BE2C (cell line): Measurements from ENCODE around the gene PRSS21.

Experiments
- DNase-seq: peaks from one replicate; pipeline ENCODE4 v3.0.0-alpha.2; 2020
- H3K27me3 ChIP-seq: fragments of 250-450 bp; sonication (Bioruptor Pico); 2 replicates; pipeline ENCODE4 v1.5.1; 2020; ENCODE audit warnings: mild to moderate bottlenecking
- H3K36me3 ChIP-seq: fragments of 250-450 bp; sonication (Bioruptor Pico); 2 replicates; pipeline ENCODE4 v1.5.1; 2020; ENCODE audit warnings: mild to moderate bottlenecking
- H3K4me1 ChIP-seq: fragments of 250-450 bp; sonication (Bioruptor Pico); 2 replicates; pipeline ENCODE4 v1.5.1; 2020
- H3K4me3 ChIP-seq: 2 replicates; pipeline ENCODE4 v1.5.1; 2011; ENCODE audit warnings: low read depth, low read length
- H3K9me3 ChIP-seq: fragments of 250-450 bp; sonication (Bioruptor Pico); 2 replicates; pipeline ENCODE4 v1.5.1; 2020
- TF ChIP-seq, protein P1 (sequence below): IDR thresholded peaks from 2 replicates; pipeline ENCODE4 v1.5.1; 2012; ENCODE audit warnings: mild to moderate bottlenecking, low read depth, low read length

Gene PRSS21

DNA sequence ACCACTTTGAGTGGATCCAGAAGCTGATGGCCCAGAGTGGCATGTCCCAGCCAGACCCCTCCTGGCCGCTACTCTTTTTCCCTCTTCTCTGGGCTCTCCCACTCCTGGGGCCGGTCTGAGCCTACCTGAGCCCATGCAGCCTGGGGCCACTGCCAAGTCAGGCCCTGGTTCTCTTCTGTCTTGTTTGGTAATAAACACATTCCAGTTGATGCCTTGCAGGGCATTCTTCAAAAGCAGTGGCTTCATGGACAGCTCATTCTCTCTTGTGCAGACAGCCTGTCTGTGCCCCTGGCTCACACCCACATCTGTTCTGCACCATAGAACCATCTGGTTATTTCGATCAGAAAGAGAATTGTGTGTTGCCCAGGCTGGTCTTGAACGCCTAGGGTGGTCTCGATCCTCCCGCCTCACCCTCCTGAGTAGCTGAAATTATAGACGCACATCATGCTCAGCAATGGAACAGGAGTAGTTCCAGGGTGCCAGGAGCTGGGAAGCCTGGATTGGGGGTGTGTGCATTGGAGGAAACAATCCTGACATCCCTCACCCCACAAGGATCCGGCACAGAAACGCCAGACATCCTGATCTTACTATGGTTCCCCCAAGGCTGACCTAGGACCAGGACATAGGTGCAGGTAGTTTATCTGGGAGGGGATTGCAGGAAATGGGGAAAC, 4.6 kb downstream of the PRSS21 start:
- no peak overlapping the region for H3K4me3 ChIP-seq
- H3K9me3 ChIP-seq, result no peaks in the 10 kb centered on the region
- no peaks in the 10 kb centered on the region for H3K4me1 ChIP-seq
- DNase-seq, result no peak
- H3K36me3 ChIP-seq, result no peaks in the 10 kb centered on the region
- H3K27me3 ChIP-seq, result no peaks in the 10 kb centered on the region
- TF ChIP-seq, protein P1, sequence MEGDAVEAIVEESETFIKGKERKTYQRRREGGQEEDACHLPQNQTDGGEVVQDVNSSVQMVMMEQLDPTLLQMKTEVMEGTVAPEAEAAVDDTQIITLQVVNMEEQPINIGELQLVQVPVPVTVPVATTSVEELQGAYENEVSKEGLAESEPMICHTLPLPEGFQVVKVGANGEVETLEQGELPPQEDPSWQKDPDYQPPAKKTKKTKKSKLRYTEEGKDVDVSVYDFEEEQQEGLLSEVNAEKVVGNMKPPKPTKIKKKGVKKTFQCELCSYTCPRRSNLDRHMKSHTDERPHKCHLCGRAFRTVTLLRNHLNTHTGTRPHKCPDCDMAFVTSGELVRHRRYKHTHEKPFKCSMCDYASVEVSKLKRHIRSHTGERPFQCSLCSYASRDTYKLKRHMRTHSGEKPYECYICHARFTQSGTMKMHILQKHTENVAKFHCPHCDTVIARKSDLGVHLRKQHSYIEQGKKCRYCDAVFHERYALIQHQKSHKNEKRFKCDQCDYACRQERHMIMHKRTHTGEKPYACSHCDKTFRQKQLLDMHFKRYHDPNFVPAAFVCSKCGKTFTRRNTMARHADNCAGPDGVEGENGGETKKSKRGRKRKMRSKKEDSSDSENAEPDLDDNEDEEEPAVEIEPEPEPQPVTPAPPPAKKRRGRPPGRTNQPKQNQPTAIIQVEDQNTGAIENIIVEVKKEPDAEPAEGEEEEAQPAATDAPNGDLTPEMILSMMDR, result no peak

DNA sequence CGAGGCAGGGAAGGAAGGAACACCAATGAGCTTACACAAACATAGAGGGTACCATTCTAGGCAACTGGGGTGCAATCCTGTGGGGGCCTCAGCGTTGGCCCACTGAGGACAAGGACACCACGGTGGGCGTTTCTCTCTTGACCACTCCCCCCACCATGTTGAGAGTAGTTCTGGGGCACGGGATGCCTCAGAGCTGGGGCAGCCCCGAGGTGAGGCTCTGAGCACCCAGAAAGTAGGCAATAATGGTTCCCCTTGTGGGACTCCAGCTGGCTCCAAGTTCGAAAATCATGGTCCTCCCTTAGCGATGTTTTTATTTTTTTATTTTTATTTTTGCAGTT, 5.1 kb downstream of the PRSS21 start:
- TF ChIP-seq, protein P1, result no peak
- no peak overlapping the region for H3K4me3 ChIP-seq
- H3K36me3 ChIP-seq, result no peaks in the 10 kb centered on the region
- no peaks in the 10 kb centered on the region for H3K27me3 ChIP-seq
- H3K9me3 ChIP-seq, result no peaks in the 10 kb centered on the region
- no peaks in the 10 kb centered on the region for H3K4me1 ChIP-seq
- DNase-seq, result no peak

DNA sequence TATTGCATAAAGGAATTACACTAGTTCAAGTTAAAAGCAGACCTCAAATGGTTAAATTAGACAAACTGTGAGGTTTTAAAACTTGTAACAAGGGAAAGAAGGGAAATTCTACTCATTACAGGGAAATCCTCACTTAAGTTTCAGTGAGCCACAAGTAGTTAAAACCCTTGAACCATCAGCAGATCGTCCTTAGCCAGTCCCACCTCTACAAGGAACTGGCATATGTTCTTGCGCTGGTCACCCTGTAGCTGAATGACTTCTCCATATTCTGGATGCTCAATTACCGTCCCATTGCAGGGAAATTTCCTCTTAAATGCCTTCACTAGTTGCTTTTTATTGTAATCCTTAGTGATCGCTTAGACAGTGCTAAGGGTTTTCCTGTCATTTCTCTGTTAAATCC, 5.5 kb downstream of the PRSS21 start:
- TF ChIP-seq, protein P1, result no peak
- DNase-seq, result no peak
- Histone ChIP-seq H3K9me3 (no peaks in the 10 kb centered on the region), H3K36me3 (no peaks in the 10 kb centered on the region), H3K4me1 (no peaks in the 10 kb centered on the region), H3K4me3 (no peak overlapping the region), H3K27me3 (no peaks in the 10 kb centered on the region)

DNA sequence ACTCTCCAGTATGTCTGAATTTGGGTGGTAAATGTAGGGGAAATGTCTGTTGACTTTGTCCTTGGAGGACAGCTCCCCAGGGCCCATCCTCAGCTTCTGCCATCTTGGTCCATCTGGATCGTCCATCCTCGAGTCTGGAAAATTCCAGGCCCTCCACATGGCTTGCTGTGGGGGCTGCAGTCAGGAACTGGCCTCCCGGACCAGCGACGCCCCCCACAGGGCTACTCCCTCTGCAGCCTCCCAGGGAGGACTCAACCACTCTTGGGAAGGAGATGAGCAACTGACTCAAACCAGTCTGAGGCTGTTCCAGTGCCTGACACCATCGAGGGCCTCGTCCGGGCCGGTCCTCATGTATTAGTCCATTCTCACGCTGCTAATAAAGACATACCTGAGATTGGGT, 7.6 kb downstream of the PRSS21 start:
- H3K36me3 ChIP-seq, result no peaks in the 10 kb centered on the region
- H3K27me3 ChIP-seq, result no peaks in the 10 kb centered on the region
- TF ChIP-seq, protein P1, result no peak
- H3K9me3 ChIP-seq, result no peaks in the 10 kb centered on the region
- DNase-seq, result no peak
- H3K4me3 ChIP-seq, result no peak overlapping the region
- no peaks in the 10 kb centered on the region for H3K4me1 ChIP-seq

DNA sequence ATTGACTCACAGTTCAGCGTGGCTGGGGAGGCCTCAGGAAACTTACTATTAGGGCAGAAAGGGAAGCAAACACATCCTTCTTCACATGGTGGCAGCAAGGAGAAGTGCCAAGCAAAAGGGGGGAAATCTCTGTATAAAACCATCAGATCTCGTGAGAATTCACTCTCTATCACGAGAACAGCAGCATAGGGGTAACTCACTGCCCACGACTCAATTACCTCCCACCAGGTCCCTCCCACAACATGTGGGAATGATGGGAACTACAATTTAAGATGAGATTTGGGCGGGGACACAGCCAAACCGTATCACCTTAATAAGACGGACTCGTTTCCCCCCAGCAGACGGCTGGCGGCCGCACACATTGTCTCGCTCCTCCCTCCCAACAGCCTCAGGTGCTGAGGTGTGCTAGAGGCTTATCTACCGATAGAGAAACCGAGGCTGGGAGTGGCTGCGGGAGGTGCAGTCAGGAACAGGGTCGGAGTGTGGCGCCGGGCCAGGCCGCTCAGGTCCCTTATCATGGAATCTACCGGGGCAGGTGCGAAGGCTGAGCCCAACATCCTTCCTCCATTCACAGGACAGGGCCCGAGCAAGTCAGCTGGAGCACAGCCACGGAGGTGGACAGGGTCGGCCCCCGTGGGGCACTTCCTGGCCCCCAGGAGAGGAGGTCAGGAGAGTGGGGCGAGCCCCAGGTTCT, 8.2 kb downstream of the PRSS21 start:
- Histone ChIP-seq H3K4me1 (no peaks in the 10 kb centered on the region), H3K27me3 (no peaks in the 10 kb centered on the region), H3K9me3 (no peaks in the 10 kb centered on the region), H3K36me3 (no peaks in the 10 kb centered on the region), H3K4me3 (no peak overlapping the region)
- TF ChIP-seq, protein P1, result no peak
- no peak for DNase-seq

DNA sequence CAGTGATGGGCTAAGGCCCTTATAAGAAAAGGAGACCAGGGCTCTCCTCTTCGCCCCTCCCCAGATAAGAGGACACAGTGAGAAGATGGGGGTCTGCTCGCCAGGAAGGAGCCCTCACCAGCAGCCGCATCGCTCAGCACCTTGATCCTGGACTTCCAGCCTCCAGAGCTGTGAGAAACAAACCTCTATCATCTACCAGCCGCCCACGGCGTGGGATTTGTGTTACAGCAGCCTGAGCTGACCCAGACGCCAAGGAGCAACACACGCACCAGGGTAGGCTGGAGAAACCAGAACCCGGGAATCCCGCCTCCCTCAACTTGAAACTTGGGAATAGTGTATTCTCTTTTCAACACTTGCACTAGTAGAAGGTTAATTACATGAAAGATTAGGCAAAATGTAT, 8.9 kb downstream of the PRSS21 start:
- no peak for DNase-seq
- Histone ChIP-seq H3K4me3 (no peak overlapping the region), H3K4me1 (no peaks in the 10 kb centered on the region), H3K36me3 (no peaks in the 10 kb centered on the region), H3K9me3 (no peaks in the 10 kb centered on the region), H3K27me3 (no peaks in the 10 kb centered on the region)
- TF ChIP-seq, protein P1, result no peak
